ENCODE measurements around the gene CD2AP. TPM values are rescaled to one million over a fixed set of nuclear protein-coding genes. Genes with fewer than 3 reads are reported as not detected.

CD2AP gene
- total and polyA plus RNA-seq, 2 of the 8 experiments (the other 6 are each of a cell fraction or from before 2014, with no cell fraction given), result 8.6 to 75.6 TPM

GRCh38 chr6:47453372-47453936 is 24.1 kb upstream of the CD2AP start (continued):
- TF ChIP-seq CHD7 (IDR thresholded peaks at IDR 0.05; ENCODE audit: insufficient replicate concordance, low read length), result no peak
- TF ChIP-seq TEAD4 (IDR thresholded peaks at IDR 0.05; ENCODE audit: low read depth, low read length), result no peak
- no peak for TF ChIP-seq SIRT6 (IDR thresholded peaks at IDR 0.05; ENCODE audit: low read length)
- no peak for TF ChIP-seq NRF1 (IDR thresholded peaks at IDR 0.05; ENCODE audit: low read depth, low read length)
- TF ChIP-seq KDM1A (IDR thresholded peaks at IDR 0.05; ENCODE audit: borderline replicate concordance, low read length), result no peak
- TF ChIP-seq GTF2F1 (IDR thresholded peaks at IDR 0.05; ENCODE audit: borderline replicate concordance, low read depth, low read length), result no peak
- no peak for TF ChIP-seq MAX (IDR thresholded peaks at IDR 0.05)
- TF ChIP-seq JUND (IDR thresholded peaks at IDR 0.05; ENCODE audit: low read length), result no peak
- no peak for TF ChIP-seq FOSL1 (IDR thresholded peaks at IDR 0.05; ENCODE audit: insufficient read depth, low read depth, low read length)
- TF ChIP-seq RBBP5 (IDR thresholded peaks at IDR 0.05; ENCODE audit: borderline replicate concordance, low read depth, low read length), result no peak
- TF ChIP-seq TAF7 (optimal IDR thresholded peaks at IDR 0.05; ENCODE audit: borderline replicate concordance, low read depth, low read length), result no peak
- no peak for TF ChIP-seq ASH2L (IDR thresholded peaks at IDR 0.05; ENCODE audit: low read length)
